Measurements from ENCODE around the gene AOPEP.

The AOPEP gene

DNA sequence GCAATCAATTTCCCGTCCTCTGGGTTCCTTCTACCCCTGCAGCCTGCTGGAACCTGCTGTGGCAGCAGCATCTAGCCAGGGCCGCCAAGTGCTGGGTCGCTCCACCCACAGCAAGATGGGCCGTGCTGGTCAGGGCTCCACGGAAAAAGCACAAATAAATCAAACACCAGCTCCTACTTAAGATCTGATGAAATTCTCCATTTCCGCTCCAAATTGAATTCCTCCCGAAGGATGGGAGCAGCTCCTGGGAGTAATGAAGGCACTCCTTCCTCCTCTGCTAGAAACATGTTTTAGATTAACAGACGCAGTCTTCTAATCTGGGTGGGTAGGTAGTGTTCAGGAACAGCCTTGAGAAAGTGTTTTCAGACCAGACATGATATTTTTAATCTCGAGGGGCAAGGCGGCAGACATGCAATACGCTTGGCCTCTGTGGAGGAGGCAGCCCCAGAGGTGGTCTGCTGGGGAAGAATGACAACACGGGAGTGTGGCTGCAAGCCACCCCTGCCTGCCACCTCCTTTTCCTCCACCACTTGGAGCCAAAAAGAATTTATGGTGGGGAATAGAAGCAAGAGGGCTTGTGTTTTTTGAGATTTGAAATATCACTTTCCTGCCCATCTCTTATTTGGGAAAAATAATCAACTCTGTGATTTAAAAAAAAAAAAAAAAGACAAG is 194.1 kb downstream of the AOPEP start:
- DNase-seq: peak; percentile 78 to 91
- Histone ChIP-seq H3K36me3 (no peaks in the 10 kb centered on the region), H3K4me1 (peaks cover 0 to 67% (median 44%) of the 10 kb centered on the region in 4 donors), H3K27ac (peak overlapping the region; percentile 86 to 92), H3K4me3 (peak overlapping the region; percentile 19 to 20), H3K9me3 (no peaks in the 10 kb centered on the region), H3K27me3 (no peaks in the 10 kb centered on the region)
- TF ChIP-seq, protein P1, sequence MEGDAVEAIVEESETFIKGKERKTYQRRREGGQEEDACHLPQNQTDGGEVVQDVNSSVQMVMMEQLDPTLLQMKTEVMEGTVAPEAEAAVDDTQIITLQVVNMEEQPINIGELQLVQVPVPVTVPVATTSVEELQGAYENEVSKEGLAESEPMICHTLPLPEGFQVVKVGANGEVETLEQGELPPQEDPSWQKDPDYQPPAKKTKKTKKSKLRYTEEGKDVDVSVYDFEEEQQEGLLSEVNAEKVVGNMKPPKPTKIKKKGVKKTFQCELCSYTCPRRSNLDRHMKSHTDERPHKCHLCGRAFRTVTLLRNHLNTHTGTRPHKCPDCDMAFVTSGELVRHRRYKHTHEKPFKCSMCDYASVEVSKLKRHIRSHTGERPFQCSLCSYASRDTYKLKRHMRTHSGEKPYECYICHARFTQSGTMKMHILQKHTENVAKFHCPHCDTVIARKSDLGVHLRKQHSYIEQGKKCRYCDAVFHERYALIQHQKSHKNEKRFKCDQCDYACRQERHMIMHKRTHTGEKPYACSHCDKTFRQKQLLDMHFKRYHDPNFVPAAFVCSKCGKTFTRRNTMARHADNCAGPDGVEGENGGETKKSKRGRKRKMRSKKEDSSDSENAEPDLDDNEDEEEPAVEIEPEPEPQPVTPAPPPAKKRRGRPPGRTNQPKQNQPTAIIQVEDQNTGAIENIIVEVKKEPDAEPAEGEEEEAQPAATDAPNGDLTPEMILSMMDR (IDR thresholded peaks at IDR 0.05): no peak
- intact Hi-C loops (cut with DNase I; ENCODE audit: low total_unique reads): no loop called here

DNA sequence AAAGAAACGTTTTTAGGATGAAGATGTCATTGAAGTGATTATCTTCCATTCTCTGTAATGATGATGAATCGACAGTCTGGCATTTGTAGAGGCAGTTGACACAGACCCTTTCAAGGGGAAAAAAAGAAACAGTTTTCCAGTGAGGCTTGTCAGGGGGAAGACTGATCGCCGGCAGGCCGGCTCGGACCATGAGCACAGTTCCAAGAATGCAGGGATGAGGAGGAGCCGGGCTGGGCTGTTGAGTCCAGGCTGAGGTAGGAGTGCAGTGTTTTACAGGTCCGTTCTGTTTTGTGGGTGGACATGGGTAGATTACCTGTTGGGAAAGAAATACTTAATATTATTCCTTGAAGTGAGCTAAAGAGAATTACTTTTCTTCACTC is 194.6 kb downstream of the AOPEP start:
- Histone ChIP-seq H3K27me3 (no peaks in the 10 kb centered on the region), H3K9me3 (no peaks in the 10 kb centered on the region), H3K36me3 (no peaks in the 10 kb centered on the region), H3K27ac (peak overlapping the region; percentile 86 to 92), H3K4me3 (peak overlapping the region; percentile 19 to 20), H3K4me1 (peaks cover 0 to 72% (median 46%) of the 10 kb centered on the region in 4 donors)
- TF ChIP-seq, protein P1 (IDR thresholded peaks at IDR 0.05): no peak
- intact Hi-C loops (cut with DNase I; ENCODE audit: low total_unique reads): no loop called here
- DNase-seq: peak in 1 of 2 donors; percentile 45

DNA sequence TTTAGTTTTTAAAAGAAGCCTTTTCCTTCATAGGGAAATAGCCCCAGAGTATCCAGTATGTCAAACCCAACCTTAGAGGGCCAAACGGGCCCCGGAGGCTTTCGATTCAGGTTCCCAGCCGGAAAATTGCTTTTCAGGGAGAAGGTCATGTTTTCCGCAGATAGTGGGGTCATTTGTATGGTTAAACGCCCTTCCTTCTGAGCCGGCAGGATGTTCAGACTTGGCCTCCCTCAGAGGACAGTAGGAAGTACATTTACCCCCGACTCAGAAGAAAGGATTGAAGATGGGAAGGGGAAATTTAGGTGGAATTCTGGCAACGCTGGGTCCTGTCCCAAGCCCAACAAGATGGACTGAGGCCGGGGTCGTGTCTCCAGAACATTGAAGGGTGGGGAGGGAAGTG is 195.2 kb downstream of the AOPEP start:
- TF ChIP-seq, protein P1 (IDR thresholded peaks at IDR 0.05): no peak
- H3K27ac ChIP-seq: peak overlapping the region; percentile 86 to 92
- intact Hi-C loops (cut with DNase I; ENCODE audit: low total_unique reads): no loop called here
- no peaks in the 10 kb centered on the region for H3K27me3 ChIP-seq
- H3K4me1 ChIP-seq: peaks cover 0 to 78% (median 49%) of the 10 kb centered on the region in 4 donors
- H3K4me3 ChIP-seq: peak overlapping the region; percentile 14 to 19
- no peaks in the 10 kb centered on the region for H3K36me3 ChIP-seq
- H3K9me3 ChIP-seq: no peaks in the 10 kb centered on the region
- DNase-seq: no peak

DNA sequence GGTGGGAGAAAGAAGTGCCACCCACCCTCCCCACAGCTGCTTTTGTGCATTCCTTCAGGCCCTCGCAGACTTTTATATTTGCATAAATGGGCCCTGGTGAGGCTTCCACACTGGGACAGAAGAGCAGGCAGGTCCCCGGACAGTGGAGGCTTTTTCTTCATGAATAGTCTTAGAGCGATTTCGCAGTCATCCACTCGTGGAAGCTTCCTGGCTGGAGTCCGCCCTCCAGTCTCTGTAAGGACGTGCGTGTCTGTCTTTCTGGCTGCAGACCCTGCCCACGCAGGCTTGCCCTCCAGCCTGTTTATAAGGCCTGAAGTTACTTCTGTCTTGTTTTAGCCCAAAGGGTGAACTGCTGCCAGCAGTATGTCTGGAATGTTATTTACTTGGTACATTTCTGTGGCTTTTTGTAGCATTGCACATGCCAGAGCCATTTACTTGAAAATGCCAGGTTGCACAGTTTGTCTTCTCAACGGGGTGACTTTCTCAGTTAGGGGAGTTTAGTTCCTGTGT is 195.7 kb downstream of the AOPEP start:
- Histone ChIP-seq H3K27me3 (no peaks in the 10 kb centered on the region), H3K36me3 (no peaks in the 10 kb centered on the region), H3K4me1 (peaks cover 0 to 83% (median 49%) of the 10 kb centered on the region in 4 donors), H3K27ac (peak overlapping the region; percentile 86 to 92), H3K9me3 (no peaks in the 10 kb centered on the region), H3K4me3 (peak overlapping the region; percentile 14 to 19)
- TF ChIP-seq, protein P1 (IDR thresholded peaks at IDR 0.05): no peak
- peak; percentile 69 to 89 for DNase-seq
- intact Hi-C loops (cut with DNase I; ENCODE audit: low total_unique reads): no loop called here

DNA sequence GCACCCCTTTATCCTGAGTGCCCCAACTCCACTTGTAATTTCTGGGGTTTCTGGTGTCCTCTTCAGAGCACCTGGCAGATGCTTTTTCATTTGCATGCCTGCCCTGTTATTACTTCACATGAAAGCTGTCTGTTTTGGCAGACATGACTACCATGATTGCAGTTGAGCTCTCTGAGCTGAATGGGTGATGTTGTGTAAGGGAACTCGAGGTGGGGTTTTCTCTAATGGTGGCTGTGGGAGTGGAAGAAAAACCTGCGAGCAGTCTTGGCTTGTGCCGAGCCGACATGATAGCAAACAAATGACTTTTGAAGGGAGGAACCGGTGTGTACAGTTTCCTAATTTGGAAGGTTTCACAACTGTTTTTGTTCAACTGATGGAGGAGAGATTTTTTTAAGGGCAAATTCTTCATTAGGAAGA is 196.2 kb downstream of the AOPEP start:
- intact Hi-C loops (cut with DNase I; ENCODE audit: low total_unique reads): no loop called here
- Histone ChIP-seq H3K36me3 (no peaks in the 10 kb centered on the region), H3K9me3 (no peaks in the 10 kb centered on the region), H3K4me1 (peaks cover 0 to 84% (median 49%) of the 10 kb centered on the region in 4 donors), H3K4me3 (peak overlapping the region in 1 of 2 donors; percentile 14), H3K27me3 (no peaks in the 10 kb centered on the region), H3K27ac (peak overlapping the region; percentile 86 to 92)
- TF ChIP-seq, protein P1 (IDR thresholded peaks at IDR 0.05): no peak
- peak; percentile 74 to 80 for DNase-seq

Measured in tibial artery (tissue), 4 donors.